ENCODE data around the gene RAB11FIP3. TPM values are rescaled to one million over a fixed set of nuclear protein-coding genes. Genes with fewer than 3 reads are reported as not detected.

RAB11FIP3 gene
- total RNA-seq, 1 experiment from 2014 or later = 37.1 TPM

- H2BK12ac ChIP-seq (ENCODE audit: insufficient read length, low read depth, low read length) = no peak overlapping the region
- no CpG with 5 or more reads among the region's 31 CpGs for WGBS (ENCODE audit: extremely low coverage, insufficient read length, low lambda C conversion rate)
- no peaks in the 10 kb centered on the region for H4K20me1 ChIP-seq (ENCODE audit: control insufficient read depth, insufficient read depth, insufficient read length)
- H2BK15ac ChIP-seq (ENCODE audit: low read depth, low read length) = no peak overlapping the region
- H3K14ac ChIP-seq (ENCODE audit: insufficient read depth, low read length) = no peak overlapping the region
- H3K4me1 ChIP-seq (ENCODE audit: insufficient read depth, low read length) = no peaks in the 10 kb centered on the region
- no peak overlapping the region for H2BK5ac ChIP-seq (ENCODE audit: insufficient read length, low read length)
- no peaks in the 10 kb centered on the region for H3K23me2 ChIP-seq (ENCODE audit: insufficient read length, low read depth, low read length, poor library complexity, severe bottlenecking)
- no peak overlapping the region for H3K27ac ChIP-seq (ENCODE audit: insufficient read length, low read depth, low read length)
- H3K27me3 ChIP-seq (ENCODE audit: insufficient read depth, low read length) = no peaks in the 10 kb centered on the region
- H3K36me3 Mint-ChIP-seq (ENCODE audit: insufficient read depth in 1 of 3, low read depth in 3 of 3) = peaks cover 0 to 10% (median under 1%) of the 10 kb centered on the region in 3 experiments; a peak in 5 of 7 replicates
- no peaks in the 10 kb centered on the region for H3K9me3 Mint-ChIP-seq
- H4K91ac ChIP-seq (ENCODE audit: insufficient read length, low read depth, low read length) = no peak overlapping the region
- no peak overlapping the region for H3K18ac ChIP-seq (ENCODE audit: insufficient read length, low read depth, low read length)
- no peaks in the 10 kb centered on the region for H3K27me3 Mint-ChIP-seq (ENCODE audit: low read depth)
- H2BK20ac ChIP-seq (ENCODE audit: low read depth, low read length, poor library complexity, severe bottlenecking) = no peak overlapping the region
- peaks cover 24 to 30% of the 10 kb centered on the region in 2 experiments for H3K4me1 Mint-ChIP-seq
- H3K4me2 ChIP-seq (ENCODE audit: insufficient read depth, insufficient read length, low read length) = no peak overlapping the region
- TF ChIP-seq CTCF (conservative IDR thresholded peaks at IDR 0.05) = no peak
- DNase-seq = no peak
- no peak overlapping the region for H3T11ph ChIP-seq (ENCODE audit: low read length)
- H2AFZ ChIP-seq (ENCODE audit: low read length) = no peak overlapping the region
- H3K23ac ChIP-seq (ENCODE audit: insufficient read length, low read depth, low read length) = no peak overlapping the region
- no peak overlapping the region for H3K4me3 Mint-ChIP-seq
- H3K9ac ChIP-seq (ENCODE audit: extremely low read depth, insufficient read length, low read length) = no peak overlapping the region
- H3K27ac Mint-ChIP-seq = peak overlapping the region; percentile 92 to 100 (median 96); a peak in 5 of 7 replicates
- H2BK120ac ChIP-seq (ENCODE audit: low read depth, low read length, poor library complexity, severe bottlenecking) = no peak overlapping the region
- no peak overlapping the region for H4K8ac ChIP-seq (replicated peaks; ENCODE audit: insufficient read length, low read depth, low read length)
- no peaks in the 10 kb centered on the region for H3K79me1 ChIP-seq (ENCODE audit: insufficient read depth, low read depth, low read length, poor library complexity, severe bottlenecking)
- H3K56ac ChIP-seq (ENCODE audit: insufficient read length, low read depth, low read length) = no peak overlapping the region
- no peak overlapping the region for H2AK5ac ChIP-seq (ENCODE audit: insufficient read length, low read length)
- no peak overlapping the region for H4K5ac ChIP-seq (ENCODE audit: insufficient read length, low read depth, low read length)
- H3K9me3 ChIP-seq (ENCODE audit: control insufficient read depth, low read depth, low read length) = no peaks in the 10 kb centered on the region
- H3K4ac ChIP-seq (ENCODE audit: low read depth, low read length) = no peak overlapping the region
- no peaks in the 10 kb centered on the region for H3K79me2 ChIP-seq (ENCODE audit: insufficient read depth, low read length)
These were observed 57.2 kb downstream of the RAB11FIP3 start for GRCh38 chr16:482468-483185.
